SW480 (cell line): ENCODE measurements around the gene IMMP2L.
A peak's percentile ranks its signal among the peaks of the same experiment; 100 is the strongest.
"Not testable (repeated sequence)": the region's sequence is repeated elsewhere in the genome, so short reads cannot be mapped to it uniquely, and the experiment has no call there.

Experiments used
- DNase-seq: peaks from one replicate; pipeline ENCODE4 v3.0.0-alpha.2; 2016; ENCODE audit warnings: low spot score

Gene IMMP2L

DNA sequence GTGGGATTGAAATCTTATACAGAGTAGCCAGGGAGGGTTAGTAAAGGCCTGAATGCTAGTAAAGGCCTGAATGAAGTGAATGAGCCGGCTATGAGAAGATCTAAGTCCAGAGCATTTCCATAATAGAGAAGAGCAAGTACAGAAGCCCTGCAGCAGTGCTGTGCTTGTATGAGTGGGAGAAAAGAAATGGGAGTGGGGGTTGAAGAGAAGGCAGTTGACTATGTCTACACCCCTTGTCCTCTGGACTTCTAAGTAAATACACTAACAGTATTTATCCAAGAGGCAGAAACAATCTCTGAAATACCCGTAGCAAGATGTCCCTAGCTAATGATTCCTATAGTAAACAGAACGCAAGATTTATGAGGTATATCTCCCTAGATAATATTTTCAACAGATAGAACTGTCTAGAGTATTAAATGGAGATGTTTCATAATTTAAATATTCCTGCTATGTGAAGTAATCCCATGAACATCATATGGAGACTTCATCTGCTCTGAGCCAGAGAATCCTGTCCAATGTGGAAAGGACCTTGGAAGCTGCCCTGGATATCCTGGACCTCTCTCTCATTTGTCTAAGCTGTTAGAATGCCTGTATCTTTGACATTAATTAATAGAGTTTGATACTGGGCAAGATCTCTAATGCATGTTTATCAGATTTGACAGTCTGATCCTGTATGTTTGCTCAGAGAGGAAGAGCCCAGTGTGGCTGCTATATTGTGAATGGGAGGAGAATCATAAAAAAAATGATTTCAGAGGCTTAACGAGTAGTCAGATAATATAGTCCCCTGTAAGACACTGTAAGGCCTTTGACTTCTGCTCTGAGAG, 299.8 kb downstream of the IMMP2L start:
- no peak for DNase-seq

DNA sequence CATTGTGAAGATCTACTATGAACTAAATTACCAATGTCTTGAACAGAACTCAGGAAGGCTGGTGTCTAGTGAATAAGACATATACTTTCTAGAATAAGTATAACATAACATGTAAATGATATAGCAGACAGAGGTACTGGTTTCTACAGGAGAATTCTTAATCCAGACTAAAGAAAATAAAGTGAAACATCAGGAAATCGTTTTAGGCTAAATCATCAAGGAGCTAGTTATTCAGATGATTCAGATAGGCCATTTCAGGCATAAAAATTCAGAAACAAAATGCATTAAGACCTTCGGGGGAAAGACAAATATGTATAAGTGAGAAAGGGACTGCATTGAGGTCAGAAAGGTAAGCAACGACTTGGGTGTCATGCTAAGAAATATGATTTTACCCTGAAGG, 300.8 kb downstream of the IMMP2L start:
- no peak for DNase-seq

DNA sequence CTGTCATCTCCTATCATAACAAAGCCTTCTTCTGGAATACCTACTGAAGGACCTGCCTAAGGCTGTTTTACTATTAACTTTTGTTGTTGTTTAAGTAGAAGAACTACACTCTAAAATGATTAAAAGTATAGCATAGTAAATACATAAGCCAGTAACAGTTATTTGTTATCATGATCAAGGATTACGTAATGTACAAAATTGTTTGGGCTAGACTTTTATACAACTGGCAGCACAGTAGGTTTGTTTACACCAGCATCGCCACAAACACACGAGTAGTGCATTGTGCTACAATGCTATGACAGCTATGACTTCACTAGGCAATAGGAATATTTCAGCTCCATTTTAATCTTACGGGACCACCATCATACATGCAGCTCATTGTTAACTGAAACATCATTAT, 302.3 kb downstream of the IMMP2L start:
- no peak for DNase-seq

DNA sequence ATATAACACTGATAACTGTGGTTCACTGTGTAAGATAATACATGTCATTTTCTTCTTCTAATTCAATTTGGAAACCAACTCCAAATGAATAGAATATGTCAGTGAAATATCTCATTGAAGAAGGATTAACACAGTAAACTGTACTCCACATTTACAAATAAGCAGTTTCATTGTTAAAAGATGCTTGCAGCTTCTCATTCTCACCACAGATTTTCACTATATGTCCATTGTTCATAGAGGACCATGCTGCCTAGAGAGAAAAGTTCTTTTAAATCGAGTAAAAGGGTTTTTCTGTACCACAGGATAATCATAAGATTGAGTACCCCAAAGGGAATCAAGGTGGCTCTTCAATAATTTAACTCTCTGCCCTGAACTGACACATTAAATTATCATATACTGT, 305.9 kb downstream of the IMMP2L start:
- no peak for DNase-seq

DNA sequence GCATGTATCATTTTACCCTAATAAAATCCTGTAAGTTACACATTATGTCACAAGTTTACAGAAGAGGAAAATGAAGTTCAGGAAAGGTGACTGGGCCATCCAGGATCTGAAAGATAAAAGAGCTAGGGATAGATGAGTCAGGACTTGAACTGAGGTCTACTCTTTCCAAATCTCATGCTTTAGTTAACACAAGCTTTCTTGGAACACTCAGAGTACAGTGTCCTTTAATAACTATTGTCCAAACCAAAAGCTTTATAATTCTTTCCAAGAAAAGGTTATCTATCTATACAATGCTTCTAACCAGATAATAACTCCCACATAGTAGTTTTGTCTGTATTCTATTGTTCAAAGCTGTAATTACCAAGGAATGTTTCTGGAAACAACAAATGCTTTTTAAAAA, 306.7 kb downstream of the IMMP2L start:
- no peak for DNase-seq

DNA sequence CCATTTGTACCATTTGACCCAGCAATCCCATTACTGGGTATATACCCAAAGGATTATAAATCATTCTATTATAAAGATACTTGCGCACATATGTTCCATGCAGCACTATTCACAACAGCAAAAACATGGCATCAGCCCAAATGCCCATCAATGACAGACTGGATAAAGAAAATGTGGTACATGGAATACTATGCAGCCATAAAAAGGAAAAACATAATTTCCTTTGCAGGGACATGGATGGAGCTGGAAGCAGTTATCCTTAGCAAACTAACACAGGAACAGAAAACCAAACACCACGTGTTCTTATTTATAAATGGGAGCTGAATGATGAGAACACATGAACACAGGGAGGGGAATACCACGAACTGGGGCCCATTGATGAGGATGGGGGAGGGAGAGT, 310.9 kb downstream of the IMMP2L start:
- DNase-seq, result not testable (repeated sequence)

DNA sequence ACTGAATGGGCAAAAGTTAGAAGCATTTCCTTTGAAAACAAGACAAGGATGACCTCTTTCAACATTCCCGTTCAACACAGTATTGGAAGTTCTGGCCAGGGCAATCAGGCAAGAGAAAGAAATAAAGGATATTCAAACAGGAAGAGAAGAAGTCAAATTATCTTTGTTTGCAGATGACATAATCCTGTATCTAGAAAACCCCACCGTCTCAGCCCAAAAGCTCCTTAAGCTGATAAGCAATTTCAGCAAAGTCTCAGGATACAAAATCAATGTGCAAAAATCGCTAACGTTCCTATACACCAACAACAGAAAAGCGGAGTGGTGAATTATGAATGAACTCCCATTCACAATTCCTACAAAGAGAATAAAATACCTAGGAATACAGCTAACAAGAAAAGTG, 312.5 kb downstream of the IMMP2L start:
- DNase-seq, result not testable (repeated sequence)

DNA sequence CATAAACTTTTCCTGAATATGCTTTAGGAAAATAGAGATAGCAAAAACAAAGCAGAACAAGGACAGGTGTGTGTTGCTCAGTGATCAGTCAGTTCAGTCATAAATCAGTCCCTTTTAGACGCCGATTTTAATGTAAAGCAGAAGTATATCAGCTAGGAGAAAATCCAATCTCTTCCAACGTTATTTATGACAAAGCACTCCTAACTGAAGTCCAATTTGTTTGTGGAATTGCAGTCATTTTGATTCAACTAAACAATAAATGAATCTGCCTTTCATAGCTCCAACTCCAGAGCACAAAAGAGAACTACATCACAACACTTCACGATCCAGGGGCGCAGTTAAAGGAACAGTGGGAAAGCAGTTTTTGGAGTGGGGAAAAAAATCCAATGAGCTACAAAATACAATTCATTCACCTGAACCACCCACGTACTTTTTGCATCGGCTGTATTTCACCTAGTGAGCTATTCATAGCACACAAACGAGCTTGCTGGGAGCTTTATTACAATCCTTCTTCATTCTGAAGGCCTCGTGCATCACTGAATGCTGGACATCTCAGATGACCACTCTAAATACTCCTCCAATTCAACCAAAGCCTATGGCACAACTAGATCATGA, 320.0 kb downstream of the IMMP2L start:
- DNase-seq, result no peak

DNA sequence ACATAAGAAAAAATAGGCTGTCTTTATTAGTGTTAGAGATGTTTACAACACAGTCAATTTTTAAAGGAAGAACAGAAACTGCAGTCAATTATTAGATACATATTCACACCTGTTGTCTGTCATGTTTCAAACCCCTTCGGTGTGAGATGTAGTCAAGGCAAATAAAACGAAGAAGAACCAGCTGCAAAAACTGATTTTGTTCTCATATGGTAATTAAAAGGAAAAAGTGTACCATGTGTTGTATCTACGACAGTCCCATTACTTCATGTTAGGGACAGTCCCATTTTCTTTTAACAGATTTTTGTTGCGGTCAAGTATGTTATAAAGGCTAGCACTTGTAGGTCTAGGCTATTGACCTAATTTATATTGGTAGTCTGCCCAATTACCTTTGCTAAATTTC, 321.9 kb downstream of the IMMP2L start:
- DNase-seq, result no peak

DNA sequence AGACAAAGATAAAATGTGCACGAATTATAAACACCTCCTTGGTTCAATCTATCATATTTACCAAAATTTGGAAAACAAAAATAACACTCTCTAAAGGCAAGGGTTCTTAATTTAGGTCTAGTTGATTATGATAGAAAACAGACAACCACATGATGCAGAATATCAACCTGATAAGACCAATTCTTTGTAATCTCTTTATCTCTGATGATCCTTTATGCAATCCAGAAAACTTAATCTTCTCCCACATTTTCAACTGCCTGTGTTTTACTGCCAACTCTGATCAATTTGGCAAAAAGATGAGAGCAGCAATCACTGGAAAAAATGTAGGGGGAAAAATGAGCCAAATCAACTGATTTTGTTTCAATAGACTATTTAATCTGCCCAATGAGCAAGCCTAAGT, 322.9 kb downstream of the IMMP2L start:
- DNase-seq, result no peak

DNA sequence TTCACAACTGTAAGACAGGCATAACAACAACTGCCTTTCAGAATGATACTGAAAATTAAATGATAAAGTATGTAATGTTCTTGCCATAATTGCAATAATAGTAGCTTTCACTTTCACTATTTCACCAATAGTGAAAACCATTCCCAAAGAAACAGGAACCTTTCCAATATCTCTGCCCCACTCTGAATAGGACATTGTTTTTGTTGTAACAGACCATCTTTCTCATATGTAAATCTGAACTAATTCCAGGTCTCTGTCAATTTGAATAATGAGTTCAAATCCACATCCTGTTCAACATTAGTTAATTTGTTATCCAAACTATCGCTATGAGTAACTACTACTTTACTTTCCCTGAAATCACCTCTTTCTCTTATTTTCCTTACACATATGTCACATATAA, 323.4 kb downstream of the IMMP2L start:
- no peak for DNase-seq

DNA sequence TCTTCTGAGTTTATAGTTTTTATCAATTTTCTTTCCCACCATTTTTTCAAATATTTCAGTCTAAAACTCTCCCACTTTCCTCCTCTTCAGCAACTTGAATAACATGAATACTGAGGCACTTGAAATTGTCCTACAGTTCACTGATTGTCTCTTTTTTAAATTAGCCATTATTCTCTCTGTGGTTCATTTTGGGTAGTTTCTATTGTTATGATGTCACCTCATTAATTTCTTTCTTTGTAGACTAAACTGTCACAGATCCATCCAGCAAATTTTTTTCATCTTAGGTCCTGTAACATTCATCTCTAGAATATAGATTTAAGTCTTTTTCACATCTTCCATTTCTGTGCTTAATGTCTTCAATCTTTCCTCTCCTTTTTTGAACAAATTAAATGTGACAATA, 326.6 kb downstream of the IMMP2L start:
- no peak for DNase-seq

DNA sequence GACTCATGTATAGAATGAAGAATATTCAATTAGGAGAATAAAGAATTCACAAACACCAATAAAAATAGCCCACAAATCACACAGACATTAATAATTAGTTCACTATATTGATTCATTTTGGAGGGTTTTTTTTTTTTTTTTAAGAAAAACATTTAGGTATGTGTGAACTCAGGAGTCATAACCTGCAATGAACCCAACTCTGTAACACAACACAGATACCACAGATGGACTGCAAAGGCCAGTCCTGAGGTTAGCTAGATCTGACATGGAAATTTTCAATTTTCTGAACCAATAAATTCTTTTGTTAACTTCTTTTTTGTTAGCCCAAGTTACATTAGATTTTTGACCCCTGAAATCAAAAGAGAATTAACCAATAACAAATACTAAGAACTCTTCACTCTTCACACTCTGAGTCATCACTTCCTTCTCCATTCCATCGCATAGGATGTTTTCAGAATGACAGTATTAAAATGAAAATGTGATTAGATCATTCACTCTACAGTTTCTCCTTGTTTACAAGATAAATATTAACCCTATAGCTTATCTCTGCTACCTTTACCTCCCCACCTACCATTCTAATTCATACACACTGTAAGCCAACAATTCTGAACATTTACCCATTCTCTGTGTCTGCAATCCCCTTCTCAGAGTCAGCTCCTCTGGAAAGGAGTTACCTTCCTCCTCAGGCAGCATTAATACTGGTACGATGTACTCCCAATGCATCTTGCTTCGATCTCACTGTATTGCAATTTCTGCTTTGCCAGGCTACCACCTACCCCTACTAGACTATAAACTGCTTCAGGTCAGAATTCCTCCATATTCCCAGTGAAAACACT, 329.8 kb downstream of the IMMP2L start:
- DNase-seq, result peak; percentile 4

DNA sequence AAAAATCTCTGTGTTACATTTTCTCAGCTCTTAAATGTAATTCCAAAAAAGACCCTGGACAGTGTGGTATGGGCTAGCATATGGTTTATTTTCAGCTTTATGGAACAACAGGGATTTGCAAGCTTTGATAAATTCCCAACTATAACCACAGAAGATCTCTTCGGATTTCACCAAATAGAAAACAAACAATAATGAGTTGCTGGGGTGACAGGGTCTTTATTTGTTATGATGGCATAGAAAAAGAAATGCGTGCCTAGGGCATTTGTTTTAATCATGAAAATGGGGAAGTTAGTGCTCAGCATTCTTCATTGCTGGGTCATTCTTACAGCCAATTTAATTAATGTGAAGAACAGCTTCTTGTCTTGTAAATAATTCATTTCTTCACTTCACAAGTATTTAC, 332.4 kb downstream of the IMMP2L start:
- no peak for DNase-seq

DNA sequence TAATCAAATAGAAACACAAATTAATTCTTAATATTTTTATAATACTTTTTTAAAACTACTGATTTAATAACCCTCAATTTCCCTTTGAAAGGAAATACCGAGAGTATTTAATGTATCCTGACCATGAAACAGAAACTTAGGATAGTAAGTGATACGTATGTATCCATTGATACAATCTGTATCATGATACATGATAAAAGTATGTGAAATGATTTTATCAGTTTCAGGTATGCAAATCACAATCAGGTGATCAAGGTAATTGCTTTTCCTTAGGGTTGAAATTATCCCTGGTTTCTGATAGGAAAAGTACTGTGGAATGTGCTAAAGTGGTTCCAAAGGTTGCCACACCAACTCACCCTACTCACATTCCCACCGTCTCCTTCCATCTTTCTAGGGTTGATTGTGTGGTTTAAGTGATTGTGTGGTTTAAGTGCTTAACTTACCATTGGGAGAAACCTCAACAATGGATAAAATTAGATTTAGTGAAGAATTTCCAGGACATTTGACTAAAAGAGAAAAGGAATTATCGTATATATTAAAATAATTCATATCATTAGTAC, 333.0 kb downstream of the IMMP2L start:
- no peak for DNase-seq

DNA sequence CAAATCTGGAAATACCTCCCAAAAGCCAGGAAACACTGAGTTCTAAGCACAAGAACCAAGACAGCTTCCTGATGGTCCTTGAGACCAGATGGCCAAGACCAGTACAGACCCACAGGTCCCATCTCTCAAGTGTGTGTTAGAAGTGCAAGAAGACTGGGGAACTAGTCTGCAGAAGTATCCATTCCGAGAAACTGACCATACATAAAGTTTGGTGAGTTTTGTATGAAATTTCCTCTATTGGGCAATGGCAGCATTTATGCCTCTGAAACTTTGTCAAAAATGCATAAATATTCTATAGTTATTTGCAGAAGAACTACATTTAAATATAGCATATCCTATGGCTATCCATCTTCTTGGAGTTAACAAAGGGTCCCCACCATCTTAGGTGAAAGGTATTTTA, 333.9 kb downstream of the IMMP2L start:
- no peak for DNase-seq

DNA sequence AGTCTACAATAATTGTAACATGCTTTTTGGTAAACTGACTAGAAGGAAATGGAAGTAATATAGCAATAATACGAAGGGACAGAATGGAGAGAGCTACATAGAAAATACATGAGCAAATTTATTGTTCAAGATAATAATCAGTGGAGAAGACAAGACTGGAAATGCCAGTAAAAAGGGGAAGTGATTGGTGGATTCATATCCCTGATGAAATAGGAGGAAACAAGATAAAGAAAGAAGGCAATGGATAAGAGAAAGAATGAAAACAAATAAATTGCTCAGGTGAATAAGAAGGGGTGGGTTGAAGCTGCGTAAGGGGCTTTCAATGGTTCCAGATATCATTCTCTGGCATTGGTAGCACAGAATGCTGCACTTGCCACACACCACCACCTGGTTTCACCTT, 335.5 kb downstream of the IMMP2L start:
- no peak for DNase-seq

DNA sequence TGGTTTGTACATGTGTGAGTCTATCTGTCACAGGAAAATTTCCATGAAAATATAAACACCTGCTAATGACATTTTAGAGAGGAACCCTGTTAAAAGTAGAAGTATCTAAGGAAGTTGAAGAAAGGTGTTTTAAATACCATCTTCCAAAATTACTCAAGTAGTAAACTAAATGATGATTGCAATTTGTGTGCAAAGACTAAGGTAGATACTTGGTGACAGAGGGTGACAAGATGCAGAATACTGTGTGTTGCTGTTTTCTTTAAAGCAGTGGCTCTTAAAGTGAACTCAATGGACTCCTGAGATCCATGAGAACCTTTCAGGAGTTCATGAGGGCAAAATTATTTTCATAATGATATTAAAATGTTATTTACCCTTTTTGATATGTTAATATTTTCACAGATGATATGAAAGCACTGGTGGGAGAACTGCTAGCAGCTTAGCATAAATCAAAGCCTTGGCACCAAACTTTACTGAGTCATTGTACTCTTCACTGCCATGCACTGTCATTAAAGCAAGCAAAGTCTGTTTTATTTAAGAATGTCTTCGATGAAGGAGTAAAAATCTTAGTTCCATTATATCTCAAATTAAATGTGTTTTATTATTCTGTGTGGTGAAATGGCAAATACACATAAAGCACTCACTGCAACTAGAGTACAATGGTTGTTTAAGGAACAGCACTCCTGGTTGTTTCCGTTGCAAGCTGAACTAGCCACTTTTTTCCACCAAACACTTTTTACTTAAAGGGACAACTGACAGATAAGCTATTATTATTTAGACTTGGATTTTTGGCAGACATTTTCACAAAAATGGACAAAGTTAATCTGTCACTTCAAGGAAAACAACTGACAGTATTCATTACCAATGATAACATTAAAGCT, 337.7 kb downstream of the IMMP2L start:
- DNase-seq, result no peak

DNA sequence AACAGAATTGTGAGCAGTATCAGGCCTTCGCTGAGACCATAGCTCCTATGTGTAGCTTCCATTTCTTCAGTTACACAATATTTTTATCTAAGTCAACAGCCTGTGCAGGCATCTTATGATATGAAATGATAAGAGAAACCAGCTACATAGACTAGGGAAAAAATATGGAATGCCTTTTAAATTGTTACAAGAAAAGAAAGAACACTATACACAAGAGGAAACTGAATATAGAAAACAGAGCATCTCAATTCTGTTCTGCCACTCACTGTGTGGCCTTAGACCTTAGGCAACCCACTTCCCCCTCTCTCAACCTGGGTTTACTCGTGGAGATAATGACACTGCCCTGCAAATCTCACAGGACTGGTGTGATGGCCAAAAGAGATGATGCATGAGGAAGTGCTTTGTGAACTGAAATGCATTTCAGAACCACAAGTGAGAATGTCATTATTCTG, 338.5 kb downstream of the IMMP2L start:
- DNase-seq, result no peak

DNA sequence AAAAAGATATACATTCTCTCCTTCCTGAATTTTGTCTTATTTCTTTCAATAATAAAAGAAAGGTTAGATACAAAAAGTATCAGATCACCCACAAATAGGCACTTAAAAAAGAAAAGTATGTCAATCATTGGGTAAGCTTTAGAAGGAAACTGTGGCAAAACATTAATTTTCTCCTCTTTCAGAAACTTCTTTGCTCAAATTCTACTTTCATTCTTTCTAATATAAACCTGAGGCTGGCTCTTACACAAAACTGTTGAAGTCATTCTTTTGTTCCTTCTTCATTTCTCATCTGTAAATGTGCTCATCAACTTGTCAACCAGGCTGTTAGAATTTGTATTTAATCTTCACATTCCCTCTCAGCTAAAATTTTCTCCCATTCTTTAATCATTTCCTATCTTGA, 346.7 kb downstream of the IMMP2L start:
- DNase-seq, result no peak

DNA sequence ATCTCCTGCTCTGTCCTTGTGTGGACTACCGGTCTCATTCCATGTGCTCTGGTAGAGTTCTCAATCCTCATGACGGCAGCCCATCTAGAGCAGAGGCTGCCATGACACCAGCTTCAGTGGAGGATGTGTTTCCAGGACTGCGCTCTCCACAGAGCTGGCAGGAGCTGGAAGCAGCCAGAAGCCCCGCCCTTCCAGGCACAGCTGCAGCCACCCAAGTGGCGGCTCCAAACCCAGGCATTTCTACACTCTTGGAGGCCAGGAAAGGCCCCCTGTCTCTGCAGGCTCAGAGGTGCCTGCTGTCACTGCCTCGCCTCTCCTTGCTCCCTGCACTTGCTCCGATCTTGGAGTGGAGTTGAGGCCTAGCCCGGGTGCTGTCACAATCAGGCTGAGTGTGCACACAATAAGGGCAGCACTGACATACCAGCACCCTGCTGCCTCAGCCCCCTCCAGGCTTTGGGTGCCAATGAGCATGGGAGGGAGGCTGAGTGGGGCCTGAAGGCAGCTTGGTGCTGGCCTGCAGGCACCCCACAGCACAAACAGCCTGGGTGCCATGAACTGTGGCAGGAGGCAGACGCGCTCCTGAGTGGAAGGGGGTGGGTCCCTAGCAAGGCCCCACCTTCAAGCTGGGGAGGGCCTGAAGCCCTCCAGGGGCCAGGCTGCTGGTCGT, 349.3 kb downstream of the IMMP2L start:
- no peak for DNase-seq
